ENCODE measurements around the gene LEFTY1.
"Not testable (repeated sequence)": the region's sequence is repeated elsewhere in the genome, so short reads cannot be mapped to it uniquely, and the experiment has no call there.

LEFTY1 gene

GRCh38 chr1:225847610-225848009 is 41.3 kb downstream of the LEFTY1 start:
- no peak for DNase-seq

DNA sequence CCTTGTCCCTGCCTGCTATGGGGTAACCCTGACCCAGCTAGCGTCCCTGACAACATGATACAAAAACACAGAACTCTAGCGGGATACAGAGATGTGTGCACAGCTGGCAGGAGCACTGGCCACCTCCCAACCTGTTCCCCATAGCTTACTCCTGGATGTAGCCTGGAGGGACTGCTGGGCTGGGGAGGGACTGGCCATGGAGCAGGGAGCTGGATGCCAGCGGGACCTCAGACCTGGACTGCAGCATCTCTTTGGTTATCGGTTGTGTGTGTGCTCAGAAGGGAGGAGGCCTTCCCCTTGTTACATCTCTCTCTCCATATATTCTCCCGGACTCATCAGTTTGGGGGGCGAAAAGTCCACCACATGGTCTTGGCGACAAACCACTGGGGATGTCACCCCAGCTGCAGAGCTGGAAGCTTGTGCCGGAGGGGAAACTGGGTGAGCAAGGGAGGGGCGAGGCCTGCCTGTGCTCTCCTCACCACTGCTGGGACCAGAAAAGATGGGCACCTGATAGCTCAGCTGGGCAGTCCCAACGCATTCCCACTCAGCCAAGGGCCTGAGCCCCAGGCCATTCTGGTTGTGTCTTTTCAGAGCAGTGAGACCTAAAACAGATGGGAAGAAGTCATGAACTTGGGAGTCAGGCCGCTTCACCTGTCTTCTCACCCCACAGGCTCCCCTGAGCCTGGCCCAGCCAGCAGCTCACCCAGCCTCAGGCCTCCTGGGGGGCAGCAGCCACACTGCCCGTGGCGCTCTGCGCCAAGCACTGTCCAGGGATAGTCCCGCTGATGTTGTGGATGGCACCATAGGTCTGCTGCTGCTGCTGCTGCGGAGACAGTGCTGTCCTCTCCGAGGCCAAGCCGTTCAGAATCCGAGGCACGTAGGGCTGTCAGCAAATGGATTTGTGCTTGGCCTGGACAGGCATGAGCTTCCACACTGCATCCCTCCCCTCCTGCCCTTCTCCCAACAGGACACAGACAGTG is 42.3 kb downstream of the LEFTY1 start:
- no peak for DNase-seq

DNA sequence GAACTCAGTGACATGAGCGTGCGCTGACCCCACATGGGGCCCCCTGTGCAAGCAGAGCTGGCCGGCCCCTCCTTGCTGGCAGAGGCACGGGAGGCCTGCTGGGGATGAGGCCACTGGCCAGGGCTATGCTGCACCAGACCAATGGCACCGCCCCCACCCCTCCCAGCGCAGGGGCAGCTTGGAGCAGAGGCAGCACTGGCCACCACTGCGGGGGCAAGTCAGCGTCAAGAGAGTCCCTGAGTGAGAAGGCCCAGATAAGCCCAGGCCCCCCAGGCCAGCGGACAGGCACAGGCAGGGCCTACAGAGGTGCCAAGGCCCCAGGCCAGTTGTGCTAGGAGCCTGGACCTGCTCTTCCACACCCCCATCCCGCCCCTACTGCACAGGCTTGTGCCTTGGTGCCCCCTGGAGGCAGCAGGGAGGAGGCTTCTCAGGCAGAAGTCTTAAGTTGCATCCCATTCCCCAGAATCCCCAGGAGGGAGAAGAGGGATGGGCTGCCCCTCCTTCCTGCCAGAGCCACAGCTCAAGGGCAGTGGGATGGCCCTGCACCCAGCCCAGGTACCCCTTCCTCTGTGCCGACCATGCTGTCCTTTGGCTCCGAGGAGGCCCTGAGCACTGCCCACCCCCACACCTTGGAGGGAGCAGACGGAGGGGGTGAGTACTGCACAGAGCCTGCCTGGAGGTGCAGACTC is 43.2 kb downstream of the LEFTY1 start:
- peak; percentile 17 for DNase-seq

GRCh38 chr1:225845097-225845496 is 43.8 kb downstream of the LEFTY1 start:
- DNase-seq, result no peak

DNA sequence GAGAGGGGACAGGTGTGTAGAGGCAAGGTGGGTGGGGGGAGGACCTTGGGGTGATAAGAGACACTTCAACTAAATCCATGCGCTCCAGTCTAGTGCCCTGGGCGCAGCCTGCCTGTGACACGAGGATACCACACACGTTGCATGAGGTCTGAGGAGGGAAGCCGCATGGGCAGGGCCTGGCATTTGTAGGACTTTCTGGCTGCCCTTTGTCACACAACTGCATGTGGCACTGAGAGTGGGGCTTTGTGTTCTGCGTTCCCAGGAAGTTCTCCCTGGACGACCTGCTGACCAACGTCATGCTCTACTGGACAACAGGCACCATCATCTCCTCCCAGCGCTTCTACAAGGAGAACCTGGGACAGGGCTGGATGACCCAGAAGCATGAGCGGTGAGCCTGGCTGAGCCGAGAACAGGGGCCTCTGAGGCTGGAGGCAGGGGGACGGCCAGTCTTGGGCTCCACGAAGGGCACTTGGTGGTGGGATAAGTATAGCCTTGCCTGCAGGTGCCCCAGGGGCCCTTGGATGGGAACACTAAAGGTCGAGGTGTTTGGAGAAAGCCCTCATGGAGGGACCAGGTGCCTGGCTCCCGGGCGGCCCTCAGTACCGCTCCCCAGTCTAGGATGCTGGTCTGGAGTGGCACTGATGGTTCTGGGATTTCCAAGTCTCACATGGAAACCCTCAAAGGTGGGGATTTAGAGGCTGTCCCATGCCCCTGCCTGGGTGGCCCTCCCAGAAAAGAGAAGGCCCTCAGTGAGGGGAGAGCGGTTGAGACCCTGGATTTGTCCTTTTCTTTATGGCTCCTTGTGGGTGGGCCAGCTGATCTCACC is 44.5 kb downstream of the LEFTY1 start:
- DNase-seq, result no peak

DNA sequence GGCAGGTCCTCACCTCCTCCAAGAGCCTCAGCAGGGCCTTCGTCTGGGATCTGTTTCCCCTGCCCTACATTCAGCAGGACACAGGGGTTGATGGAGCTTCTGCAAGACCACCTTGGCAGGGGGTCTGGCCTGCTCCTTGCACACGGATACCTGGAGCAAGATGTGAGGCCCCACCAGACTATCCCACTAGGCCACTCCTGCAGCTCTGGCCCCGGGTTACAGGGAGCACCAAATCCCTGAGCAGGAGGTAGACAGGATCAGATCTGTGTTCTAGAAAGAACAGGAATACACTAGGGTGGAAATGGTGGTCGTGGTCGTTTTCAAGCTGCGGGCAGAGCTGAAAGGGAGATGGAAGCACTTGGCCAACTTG is 45.5 kb downstream of the LEFTY1 start:
- no peak for DNase-seq

DNA sequence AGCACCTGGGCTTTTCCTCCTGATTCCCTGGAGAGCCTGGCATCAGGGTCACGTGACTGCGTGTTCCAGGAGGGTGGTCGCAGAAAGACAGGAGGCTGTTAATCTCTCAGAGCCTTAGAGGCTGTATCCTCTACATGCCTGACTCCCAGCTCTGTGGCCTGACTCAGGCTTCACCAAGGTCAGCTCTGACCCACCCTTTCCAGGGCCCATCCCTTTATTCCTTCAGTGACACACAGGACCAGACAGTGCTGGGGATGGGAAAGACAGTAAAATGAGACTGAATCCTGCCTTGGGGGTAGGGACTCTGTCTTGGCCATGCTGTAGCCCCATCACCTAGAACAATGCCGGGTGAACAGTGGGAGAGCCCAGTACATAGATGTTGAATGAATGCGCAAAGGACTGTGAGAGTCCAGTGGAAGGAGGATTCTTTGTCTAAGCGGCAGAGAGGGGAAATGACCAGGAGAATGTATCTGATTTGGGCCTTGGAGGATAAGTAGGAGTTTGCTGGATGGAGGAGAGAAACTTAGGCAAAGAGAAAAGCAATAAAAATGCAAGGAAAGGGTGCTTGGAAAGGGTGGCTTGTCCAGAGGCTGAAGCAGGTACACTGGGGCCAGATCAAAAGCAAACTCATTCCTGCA is 46.0 kb downstream of the LEFTY1 start:
- DNase-seq, result no peak

GRCh38 chr1:225842074-225842473 is 46.9 kb downstream of the LEFTY1 start:
- DNase-seq, result peak; percentile 26

- DNase-seq, result no peak
Observed at GRCh38 chr1:225840713-225841112, 48.2 kb downstream of the LEFTY1 start.

- no peak for DNase-seq
Observed at GRCh38 chr1:225840223-225840610, 48.7 kb downstream of the LEFTY1 start.

- no peak for DNase-seq
Observed at GRCh38 chr1:225838793-225839192, 50.2 kb downstream of the LEFTY1 start.

GRCh38 chr1:225836296-225836695 is 52.6 kb downstream of the LEFTY1 start:
- not testable (repeated sequence) for DNase-seq
